IPS DF 4.7 (cell line): ENCODE results near the gene PITX3.
A peak's percentile ranks its signal among the peaks of the same experiment; 100 is the strongest.
"Not testable (repeated sequence)": the region's sequence is repeated elsewhere in the genome, so short reads cannot be mapped to it uniquely, and the experiment has no call there.

ENCODE experiments used
- DNase-seq: peaks from one replicate; pipeline ENCODE4 v3.0.0-alpha.2; 2013; ENCODE audit warnings: low spot score; ENCODE audit errors: extremely low read depth

PITX3 gene

GRCh38 chr10:102255404-102255803 is 14.1 kb upstream of the PITX3 start:
- no peak for DNase-seq

- no peak for DNase-seq
Measured at GRCh38 chr10:102254426-102254825, 13.1 kb upstream of the PITX3 start.

GRCh38 chr10:102252508-102252907 is 11.2 kb upstream of the PITX3 start:
- DNase-seq, result not testable (repeated sequence)

GRCh38 chr10:102247734-102248133 is 6.4 kb upstream of the PITX3 start:
- DNase-seq, result no peak

- no peak for DNase-seq
Measured at GRCh38 chr10:102246261-102246660, 4.9 kb upstream of the PITX3 start.

GRCh38 chr10:102245932-102246251 is 4.6 kb upstream of the PITX3 start:
- no peak for DNase-seq

- peak; percentile 100 for DNase-seq
Measured at GRCh38 chr10:102245082-102245931, 4.0 kb upstream of the PITX3 start, which contains the start of gene GBF1. Gene GBF1 (plus strand): TSS chr10:102245532. CDS start chr10:102258939, 13,407 bp downstream.

GRCh38 chr10:102243309-102243708 is 2.0 kb upstream of the PITX3 start:
- no peak for DNase-seq

- no peak for DNase-seq
Measured at GRCh38 chr10:102242118-102242485, 790 bp upstream of the PITX3 start.

GRCh38 chr10:102241032-102241443 is 274 bp downstream of the PITX3 start:
- DNase-seq, result no peak

- DNase-seq, result no peak
Measured at GRCh38 chr10:102240467-102241031, 763 bp downstream of the PITX3 start.

- DNase-seq, result no peak
Measured at GRCh38 chr10:102237711-102238252, 3.5 kb downstream of the PITX3 start.

GRCh38 chr10:102236006-102236405 is 5.3 kb downstream of the PITX3 start:
- DNase-seq, result no peak

- DNase-seq, result no peak
Measured at GRCh38 chr10:102235598-102235920, 5.8 kb downstream of the PITX3 start.

- no peak for DNase-seq
Measured at GRCh38 chr10:102234888-102235597, 6.3 kb downstream of the PITX3 start.

- DNase-seq, result no peak
Measured at GRCh38 chr10:102233997-102234396, 7.3 kb downstream of the PITX3 start.

GRCh38 chr10:102231357-102232318 is 9.7 kb downstream of the PITX3 start:
- no peak for DNase-seq

- no peak for DNase-seq
Measured at GRCh38 chr10:102230861-102231356, 10.4 kb downstream of the PITX3 start.

- no peak for DNase-seq
Measured at GRCh38 chr10:102230264-102230860, 10.9 kb downstream of the PITX3 start.

- no peak for DNase-seq
Measured at GRCh38 chr10:102229810-102230263, 11.5 kb downstream of the PITX3 start.
